RKO (cell line): ENCODE measurements around the gene MALT1.
"Not testable (repeated sequence)": the region's sequence is repeated elsewhere in the genome, so short reads cannot be mapped to it uniquely, and the experiment has no call there.

Experiments
- DNase-seq: peaks from one replicate; pipeline ENCODE4 v3.0.0-alpha.2; 2016; ENCODE audit warnings: low spot score

Gene MALT1, protein sequence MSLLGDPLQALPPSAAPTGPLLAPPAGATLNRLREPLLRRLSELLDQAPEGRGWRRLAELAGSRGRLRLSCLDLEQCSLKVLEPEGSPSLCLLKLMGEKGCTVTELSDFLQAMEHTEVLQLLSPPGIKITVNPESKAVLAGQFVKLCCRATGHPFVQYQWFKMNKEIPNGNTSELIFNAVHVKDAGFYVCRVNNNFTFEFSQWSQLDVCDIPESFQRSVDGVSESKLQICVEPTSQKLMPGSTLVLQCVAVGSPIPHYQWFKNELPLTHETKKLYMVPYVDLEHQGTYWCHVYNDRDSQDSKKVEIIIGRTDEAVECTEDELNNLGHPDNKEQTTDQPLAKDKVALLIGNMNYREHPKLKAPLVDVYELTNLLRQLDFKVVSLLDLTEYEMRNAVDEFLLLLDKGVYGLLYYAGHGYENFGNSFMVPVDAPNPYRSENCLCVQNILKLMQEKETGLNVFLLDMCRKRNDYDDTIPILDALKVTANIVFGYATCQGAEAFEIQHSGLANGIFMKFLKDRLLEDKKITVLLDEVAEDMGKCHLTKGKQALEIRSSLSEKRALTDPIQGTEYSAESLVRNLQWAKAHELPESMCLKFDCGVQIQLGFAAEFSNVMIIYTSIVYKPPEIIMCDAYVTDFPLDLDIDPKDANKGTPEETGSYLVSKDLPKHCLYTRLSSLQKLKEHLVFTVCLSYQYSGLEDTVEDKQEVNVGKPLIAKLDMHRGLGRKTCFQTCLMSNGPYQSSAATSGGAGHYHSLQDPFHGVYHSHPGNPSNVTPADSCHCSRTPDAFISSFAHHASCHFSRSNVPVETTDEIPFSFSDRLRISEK

GRCh38 chr18:58671111-58671631, at the start of gene MALT1:
Gene MALT1, plus strand, starts transcription at chr18:58671465. Its CDS starts 179 bp downstream, at chr18:58671644.
- peak; percentile 88 for DNase-seq

DNA sequence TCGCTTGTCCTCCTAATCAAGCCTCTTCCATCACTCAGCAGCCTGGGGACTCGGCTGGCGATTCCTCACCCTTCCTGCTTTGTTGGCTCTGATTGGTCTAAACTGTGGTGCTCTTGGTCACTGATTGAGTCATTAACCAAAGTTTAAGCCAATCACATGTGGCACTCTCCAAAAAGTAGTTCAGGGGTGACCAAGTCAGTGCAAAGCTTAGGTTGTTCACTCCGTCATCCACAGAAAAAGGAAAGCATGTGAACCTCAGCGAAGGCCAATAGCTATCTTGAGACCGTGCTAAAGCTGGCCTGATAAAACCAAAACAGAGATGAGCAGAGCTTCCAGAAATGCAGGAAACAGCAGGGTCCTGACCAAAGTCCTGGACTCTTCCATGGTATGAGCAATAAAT, 47.3 kb upstream of the MALT1 start:
- peak; percentile 4 for DNase-seq

GRCh38 chr18:58625839-58626238, 45.4 kb upstream of the MALT1 start:
- DNase-seq = no peak

- no peak for DNase-seq
These were observed 41.2 kb upstream of the MALT1 start for GRCh38 chr18:58630071-58630470.

DNA sequence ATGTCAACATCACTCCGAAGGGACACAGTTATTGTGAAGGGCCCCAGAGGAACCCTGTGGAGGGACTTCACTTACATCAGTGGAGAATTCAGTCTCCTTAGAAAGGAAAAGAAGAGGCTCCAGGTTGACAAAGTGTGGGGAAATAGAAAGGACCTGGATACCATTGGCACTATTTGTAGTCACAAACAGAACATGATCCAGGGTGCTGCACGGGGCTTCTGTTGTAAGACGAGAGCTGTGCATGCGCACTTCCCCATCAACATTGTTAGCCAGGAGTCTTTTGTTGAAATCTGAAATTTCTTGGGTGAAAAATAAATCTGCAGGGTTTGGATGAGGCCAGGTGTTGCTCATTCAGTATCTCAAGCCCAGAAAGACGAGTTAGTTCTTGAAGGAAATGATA, 40.0 kb upstream of the MALT1 start:
- no peak for DNase-seq

- DNase-seq = no peak
These were observed 38.7 kb upstream of the MALT1 start for GRCh38 chr18:58632552-58632951.

DNA sequence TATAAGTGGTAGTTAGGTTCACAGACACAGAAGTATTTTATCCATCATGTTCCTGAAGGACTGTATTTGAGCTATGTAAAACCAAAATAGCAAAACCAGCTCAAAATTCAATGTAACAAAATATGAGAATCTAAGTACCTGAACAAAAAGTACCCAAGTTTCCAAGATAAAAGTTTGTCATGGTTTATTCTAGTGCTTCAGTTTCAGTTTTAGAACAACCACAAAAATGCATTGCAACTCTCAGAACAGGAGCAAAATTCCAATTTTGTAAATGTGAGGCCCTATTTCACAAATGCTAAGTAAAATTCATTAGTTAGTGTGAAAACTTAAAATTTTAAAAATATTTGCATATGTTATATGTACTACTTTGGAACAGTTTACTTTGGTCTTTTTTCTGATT, 37.4 kb upstream of the MALT1 start:
- no peak for DNase-seq

DNA sequence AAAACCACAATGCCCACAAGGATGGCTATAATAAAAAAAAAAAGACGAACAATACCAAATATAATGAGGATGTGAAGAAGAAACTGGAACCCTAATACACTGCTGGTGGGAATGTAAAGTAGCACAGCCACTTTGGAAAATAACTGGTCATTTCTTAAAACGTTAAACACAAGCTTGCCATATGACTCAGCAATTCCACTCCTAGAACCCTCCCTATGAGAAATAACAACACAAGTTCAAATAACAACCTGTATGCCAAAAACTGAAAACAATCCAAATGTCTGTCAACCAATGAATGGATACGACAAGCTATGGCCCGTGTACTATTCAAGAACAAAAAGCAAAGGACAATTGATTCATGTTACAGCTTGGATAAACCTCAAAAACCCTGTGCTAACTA, 35.4 kb upstream of the MALT1 start:
- DNase-seq = no peak

- DNase-seq = no peak
These were observed 34.1 kb upstream of the MALT1 start for GRCh38 chr18:58637197-58637596.

DNA sequence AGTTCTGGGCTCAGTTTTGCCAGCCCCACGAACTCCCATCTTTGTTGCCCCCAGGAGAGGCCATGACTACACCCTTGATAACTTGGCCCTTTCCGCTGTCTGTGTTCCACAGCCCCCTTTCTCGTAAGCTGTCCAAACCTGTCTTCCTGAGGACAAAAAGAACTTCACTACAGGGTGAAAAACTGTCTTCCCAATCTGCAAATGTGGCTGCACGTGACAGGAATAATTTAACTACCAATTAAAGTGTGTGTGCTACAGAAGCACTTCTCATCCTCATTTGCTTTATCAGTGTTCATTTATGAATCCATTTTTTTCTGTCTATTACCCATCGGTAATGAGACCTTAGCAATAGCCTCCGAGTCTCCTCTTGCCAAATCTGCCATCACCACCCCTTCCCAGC, 33.3 kb upstream of the MALT1 start:
- DNase-seq = no peak

- DNase-seq = no peak
These were observed 32.8 kb upstream of the MALT1 start for GRCh38 chr18:58638441-58638840.

GRCh38 chr18:58639237-58639636, 32.0 kb upstream of the MALT1 start:
- DNase-seq = no peak

DNA sequence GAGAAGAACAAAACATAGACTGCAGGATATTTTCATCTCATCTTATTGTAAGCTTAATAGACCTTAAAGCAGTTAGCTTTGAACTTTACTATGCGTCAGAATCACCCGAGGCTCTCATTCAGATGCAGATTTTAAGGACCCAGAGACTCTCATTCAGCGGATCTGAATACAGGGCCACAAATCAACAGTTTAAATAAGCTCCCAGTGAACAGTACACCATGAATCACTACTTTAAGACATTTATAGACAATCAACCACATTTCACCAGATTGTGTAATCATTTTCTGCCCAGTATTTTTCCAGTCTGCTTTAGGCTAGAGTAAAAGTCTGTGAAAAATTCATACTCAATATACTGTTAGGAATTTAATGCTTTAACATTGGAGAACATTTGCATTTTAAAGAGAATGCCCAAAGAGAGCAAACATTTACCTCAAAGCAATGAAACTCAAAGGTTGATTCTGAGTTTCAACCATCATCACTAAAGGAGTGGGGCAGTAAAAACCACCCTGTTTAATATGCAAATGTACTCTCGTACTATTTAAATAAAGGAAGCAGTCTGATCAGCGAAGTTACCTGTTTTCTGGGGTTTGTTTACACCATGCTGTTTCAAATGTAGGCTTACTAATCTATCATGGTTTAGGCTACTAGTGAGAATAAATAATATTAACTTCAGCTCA, 31.4 kb upstream of the MALT1 start:
- no peak for DNase-seq

DNA sequence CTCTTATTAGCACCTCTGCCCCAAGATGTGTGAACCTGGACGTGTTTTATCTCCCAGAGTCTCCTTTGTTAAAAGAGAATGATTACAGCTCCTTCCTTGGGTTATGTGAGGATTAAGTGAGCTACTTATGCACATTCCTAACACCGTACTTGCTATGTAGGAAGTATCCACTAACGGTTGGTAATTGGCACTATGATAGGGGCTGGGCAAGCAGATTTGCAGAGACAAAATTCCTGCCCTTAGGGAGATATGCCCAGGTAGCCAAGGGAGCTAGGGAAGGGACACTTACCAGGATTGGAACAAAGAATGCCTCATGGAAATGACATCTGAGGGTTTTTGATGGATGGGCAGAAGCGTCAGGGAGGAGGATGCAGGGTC, 30.8 kb upstream of the MALT1 start:
- DNase-seq = no peak

DNA sequence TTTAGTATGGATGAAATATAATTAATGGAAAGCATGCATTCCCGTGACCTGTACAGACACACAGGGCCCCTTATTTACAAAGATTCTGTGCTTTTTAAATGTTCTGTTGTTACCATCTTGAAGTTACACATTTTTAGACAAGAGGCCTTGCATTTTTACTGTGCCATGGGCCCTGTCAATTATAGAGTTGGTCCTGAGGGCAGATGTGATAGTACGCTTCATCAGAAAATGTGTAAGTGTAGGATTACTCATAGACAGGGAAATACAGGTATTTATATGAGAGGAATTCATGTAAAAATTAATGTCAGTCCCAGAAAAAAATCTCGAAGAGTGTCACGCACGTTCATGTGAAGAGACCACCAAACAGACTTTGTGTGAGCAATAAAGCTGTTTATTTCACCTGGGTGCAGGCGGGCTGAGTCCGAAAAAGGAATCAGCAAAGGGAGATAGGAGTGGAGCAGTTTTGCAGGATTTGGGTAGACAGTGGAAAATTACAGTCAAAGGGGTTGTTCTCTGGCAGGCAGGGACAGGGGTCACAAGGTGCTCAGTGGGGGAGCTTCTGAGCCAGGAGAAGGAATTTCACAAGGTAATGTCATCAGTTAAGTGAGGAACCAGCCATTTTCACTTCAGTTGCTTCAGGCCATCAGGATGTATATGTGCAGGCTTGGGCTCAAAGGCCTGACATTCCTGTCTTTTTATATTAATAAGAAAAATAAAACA, 30.2 kb upstream of the MALT1 start:
- DNase-seq = no peak

- not testable (repeated sequence) for DNase-seq
These were observed 27.7 kb upstream of the MALT1 start for GRCh38 chr18:58643557-58643956.

GRCh38 chr18:58645398-58645797, 25.9 kb upstream of the MALT1 start:
- no peak for DNase-seq

- no peak for DNase-seq
These were observed 24.9 kb upstream of the MALT1 start for GRCh38 chr18:58646334-58646862.

DNA sequence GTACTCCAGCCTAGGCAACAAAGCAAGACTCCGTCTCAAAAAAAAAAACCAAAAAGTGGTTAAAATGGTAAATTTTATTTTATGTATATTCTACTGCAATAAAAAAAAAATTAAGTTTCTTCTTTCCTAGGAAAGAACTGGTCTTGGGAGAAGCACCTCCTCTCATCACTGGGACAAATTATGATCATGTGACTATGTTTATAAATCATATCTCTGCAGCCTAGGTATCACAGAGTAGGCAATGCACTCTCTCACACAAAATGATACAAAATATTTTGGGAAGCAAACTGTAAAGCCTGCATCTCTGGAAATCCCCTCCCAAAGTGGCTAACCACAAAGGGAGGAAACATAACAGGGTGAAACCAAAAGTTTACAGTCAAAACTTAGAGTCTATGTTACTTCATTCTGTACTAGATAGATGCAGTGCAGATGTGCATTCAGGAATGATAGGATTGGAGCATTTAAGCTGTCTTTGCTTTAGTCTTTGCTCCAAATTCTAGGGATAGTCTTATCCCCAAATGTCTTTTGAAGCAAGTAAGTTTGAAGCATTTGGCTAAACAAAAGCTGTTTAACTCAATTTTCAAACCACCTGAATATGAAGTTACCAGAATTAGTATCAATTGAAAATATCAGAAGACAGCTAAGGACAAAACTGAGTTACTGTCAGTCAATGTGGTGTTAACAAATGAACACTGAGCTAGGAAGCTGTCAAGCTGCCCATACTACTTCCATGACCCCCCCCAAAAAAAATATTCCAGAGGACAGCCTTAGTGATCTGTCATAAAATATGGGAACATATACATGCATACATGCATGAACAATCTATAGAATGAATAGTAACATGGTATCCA, 21.1 kb upstream of the MALT1 start:
- DNase-seq = no peak

DNA sequence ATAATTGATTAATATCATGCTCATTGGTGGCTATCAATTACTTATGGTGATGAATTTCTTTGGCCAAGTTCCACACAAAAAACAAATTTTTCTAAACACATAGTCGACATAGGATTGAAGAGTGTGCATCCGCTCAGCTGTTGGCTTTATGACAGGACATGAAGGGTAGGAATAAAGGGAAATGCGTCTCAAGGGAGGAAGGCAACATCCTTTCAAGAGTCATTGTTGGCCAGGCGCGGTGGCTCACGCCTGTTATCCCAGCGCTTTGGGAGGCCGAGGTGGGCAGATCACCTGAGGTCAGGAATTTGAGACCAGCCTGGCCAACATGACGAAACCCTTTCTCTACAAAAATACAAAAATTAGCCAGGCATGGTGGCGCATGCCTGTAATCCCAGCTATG, 20.4 kb upstream of the MALT1 start:
- DNase-seq = not testable (repeated sequence)
